Measurements from ENCODE around the gene VANGL2.

The VANGL2 gene
- long read RNA-seq, donor 1, full-length matches to known transcripts = 9 of 26 reads
- long read RNA-seq, donor 1, partial matches to known transcripts = 17 of 26 reads
- long read RNA-seq, donor 1, other reads (novel, unspliced or antisense) = 0 of 26 reads
- long read RNA-seq, donor 2, full-length matches to known transcripts = 4 of 9 reads
- long read RNA-seq, donor 2, partial matches to known transcripts = 5 of 9 reads
- long read RNA-seq, donor 2, other reads (novel, unspliced or antisense) = 0 of 9 reads
- long read RNA-seq, donor 3, full-length matches to known transcripts = 3 of 25 reads
- long read RNA-seq, donor 3, partial matches to known transcripts = 22 of 25 reads
- long read RNA-seq, donor 3, other reads (novel, unspliced or antisense) = 0 of 25 reads
- long read RNA-seq, donor 4, full-length matches to known transcripts = 3 of 85 reads
- long read RNA-seq, donor 4, partial matches to known transcripts = 82 of 85 reads
- long read RNA-seq, donor 4, other reads (novel, unspliced or antisense) = 0 of 85 reads
- long read RNA-seq, donor 5, full-length matches to known transcripts = 5 of 5 reads
- long read RNA-seq, donor 5, partial matches to known transcripts = 0 of 5 reads
- long read RNA-seq, donor 5, other reads (novel, unspliced or antisense) = 0 of 5 reads
- long read RNA-seq, donor 6, full-length matches to known transcripts = 3 of 28 reads
- long read RNA-seq, donor 6, partial matches to known transcripts = 25 of 28 reads
- long read RNA-seq, donor 6, other reads (novel, unspliced or antisense) = 0 of 28 reads
- long read RNA-seq, donor 7, full-length matches to known transcripts = 6 of 28 reads
- long read RNA-seq, donor 7, partial matches to known transcripts = 22 of 28 reads
- long read RNA-seq, donor 7, other reads (novel, unspliced or antisense) = 0 of 28 reads
- long read RNA-seq, donor 8, full-length matches to known transcripts = 4 of 9 reads
- long read RNA-seq, donor 8, partial matches to known transcripts = 5 of 9 reads
- long read RNA-seq, donor 8, other reads (novel, unspliced or antisense) = 0 of 9 reads

DNA sequence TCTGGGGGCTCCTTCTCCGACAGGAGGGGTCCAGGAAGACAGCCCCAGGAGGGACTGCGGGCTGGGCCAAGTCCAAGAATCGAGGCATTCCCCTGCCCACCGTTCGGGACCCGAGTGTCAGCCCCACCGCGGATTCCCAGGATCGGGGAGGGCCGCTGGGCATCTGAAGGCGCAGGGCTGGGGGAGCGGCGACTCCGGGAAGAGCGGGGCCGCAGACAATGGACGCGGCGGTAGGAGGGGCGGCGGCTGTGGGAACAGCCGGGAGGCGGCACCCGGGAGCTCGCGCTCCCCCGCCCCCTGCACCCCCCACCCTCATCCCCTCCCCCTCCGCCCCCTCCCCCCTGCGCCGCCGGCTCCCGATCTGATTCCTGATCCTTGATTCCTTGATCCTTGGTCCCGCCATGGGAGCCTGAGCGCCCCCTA lies at the start of gene VANGL2:
Gene VANGL2 (plus strand): TSS at position 342 of the 423 bp plus-strand sequence. CDS start 15,274 bp downstream, outside the sequence.
- peak; percentile 88 for DNase-seq

DNA sequence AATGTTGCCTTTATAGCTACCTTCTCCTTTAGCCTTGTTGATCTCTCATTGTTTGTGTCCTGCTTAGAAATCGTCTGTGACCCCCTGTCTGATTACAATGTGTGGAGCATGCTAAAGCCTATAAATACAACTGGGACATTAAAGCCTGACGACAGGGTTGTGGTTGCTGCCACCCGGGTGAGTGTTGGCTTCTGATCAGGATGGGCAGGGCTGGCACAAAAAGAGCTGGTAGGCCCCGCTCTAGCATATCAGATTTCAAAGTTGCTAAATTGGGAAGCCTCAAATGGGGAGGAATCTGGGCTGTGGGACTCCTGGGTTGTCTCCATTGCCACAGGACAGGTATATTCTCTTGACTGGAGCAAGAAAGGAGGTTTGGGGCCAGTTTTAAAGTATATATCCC lies 48.7 kb upstream of the VANGL2 start:
- DNase-seq = no peak

DNA sequence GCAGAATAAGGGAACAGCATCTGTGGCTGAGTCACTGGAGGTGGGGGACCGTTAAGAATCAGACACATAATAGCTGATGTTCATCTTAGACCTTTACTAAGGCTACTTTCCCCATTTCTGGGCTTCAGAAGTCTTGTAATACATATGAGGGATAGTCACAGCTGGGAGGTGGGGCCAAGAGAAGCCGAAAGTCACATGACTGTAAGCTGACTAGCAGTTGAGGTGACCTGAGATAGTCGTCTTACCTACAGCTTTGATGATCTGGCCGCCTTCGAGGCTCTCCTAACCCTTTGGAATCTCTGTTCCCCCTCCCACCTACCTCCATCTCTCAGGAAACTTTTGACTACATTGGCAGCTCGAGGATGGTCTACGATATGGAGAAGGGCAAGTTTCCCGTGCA lies 47.8 kb upstream of the VANGL2 start:
- DNase-seq = no peak

DNA sequence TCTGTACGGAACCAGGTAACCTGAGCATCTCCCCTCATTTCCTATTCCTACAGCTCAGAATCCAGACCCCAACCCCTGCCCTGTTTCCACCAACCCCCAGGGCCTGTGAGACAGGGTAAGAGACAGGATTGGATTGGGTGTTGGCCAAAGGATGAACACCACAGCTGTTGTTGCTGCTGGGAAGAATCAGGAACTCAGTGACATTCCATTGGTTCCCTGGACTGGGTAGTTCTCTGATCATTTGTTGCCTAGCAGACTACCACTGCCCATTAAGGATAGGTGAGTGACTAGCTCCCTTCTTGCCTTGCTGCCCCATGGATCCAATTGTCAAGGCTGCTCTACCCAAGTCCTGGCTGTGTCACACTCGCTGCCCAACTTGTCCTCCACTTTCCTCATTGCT lies 47.1 kb upstream of the VANGL2 start:
- no peak for DNase-seq

DNA sequence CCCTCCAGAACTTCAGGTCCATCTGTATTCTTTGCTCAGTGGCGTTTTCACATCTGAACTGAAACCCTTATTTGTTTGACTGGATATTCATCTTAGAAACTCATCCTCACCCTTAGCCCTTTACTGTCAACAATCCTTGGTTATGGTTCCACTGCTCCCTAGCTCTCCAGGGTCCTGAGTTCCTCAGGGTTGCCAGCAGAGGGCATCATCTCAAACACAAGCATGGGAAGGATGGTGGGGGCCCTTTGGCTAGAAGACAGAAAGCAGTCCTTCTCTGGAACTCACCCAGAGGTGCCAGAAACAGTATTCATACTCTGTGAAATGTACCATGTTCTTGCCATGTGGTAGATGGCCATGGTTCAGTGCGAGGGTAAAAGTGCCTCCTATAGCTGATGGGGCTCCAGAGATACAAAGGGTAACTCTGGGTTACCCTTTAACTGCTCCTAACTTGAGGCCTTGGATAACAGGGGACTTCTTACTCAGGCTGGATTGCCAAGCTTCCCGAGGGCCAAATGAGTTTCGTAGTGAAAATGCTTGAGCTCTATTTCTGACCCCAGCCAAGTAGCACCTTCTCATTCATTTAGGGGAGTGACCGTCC lies 45.9 kb upstream of the VANGL2 start:
- no peak for DNase-seq

DNA sequence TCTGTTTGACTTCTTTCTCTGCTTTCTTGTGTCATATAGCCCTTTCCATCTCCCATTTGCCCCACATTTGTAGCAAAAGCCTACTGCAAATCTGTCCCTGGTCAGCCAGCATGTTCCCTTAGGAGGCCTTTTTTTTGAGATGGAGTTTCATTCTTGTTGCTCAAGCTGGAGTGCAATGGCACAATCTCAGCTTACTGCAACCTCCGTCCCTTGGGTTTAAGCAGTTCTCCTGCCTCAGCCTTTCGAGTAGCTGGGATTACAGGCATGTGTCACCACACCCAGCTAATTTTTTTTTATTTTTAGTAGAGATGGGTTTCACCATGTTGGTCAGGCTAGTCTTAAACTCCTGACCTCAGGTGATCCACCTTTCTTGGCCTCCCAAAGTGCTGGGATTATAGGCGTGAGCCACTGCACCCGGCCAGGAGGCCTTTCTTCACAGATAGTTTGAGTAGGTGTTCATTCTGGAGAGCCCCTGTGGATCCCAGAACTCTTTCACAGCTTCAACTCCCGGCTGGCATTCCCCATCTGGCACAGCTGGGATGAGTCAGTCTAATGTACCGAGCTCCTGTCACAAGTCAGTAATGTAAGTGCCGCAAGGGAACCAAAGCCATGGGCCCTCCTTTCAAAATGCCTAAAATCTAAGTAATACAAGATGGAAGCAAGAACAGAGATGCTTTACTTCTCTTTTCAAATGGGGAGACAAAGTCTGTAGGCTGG lies 42.9 kb upstream of the VANGL2 start:
- no peak for DNase-seq

DNA sequence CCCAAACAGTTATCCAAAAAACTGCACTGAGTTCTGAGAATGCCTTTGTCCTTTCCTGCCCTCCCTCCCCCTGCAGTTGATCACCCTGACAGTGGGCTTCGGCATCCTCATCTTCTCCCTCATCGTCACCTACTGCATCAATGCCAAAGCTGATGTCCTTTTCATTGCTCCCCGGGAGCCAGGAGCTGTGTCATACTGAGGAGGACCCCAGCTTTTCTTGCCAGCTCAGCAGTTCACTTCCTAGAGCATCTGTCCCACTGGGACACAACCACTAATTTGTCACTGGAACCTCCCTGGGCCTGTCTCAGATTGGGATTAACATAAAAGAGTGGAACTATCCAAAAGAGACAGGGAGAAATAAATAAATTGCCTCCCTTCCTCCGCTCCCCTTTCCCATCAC lies 42.3 kb upstream of the VANGL2 start:
- no peak for DNase-seq

DNA sequence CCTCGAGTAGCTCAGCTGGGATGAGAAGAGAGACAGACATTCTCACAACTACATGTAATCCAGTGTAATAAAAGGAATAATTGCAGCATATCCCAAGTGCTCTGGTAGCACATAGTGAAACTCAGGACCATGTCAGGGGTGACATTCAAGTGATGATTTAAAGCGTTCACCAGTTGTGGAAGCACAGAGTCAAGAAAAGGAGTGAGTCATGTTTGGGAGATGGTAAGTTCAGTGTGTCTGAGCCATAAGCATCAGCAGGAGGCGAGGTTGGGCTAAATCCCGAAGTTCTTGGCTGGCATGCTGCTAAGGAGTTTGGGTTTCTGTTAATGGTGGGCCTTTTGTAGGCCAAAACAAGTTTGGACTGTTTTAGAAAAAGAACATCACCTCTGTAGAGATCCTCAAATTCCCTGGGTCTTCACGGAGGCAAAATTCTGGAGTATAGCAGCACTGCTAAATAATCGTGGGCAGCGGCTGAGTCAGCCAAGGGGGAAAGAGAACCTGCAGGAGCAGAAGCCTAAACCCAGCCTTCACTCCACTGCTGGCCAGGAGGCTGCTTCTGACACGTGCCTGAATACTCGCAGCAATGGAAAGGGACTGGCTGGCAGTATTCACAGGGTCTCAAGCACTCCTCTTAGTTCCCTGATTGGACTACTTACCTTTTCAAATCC lies 40.7 kb upstream of the VANGL2 start:
- DNase-seq = no peak

DNA sequence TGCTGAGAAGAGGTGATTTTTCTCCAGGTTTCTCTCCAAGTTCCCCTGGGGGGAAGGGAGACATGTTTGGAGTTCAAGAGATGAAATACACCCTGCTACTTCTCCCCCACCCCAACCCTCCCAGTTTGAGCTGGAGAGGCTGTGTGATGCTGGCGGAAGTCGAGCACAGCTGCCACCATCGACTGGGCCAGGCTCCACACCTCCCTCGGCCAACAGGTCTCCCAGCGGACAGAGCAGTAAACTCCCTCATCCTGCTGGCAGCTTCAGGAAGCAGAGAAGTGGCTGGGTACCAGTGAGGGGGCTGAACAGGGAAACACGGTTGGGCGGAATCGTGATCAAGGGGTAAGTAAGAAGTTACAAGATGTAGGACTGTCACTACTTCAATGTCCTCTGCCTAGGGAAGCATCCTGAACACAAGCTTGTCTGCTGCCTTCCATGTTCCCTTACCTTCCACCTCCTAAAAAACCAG lies 40.1 kb upstream of the VANGL2 start:
- DNase-seq = no peak

DNA sequence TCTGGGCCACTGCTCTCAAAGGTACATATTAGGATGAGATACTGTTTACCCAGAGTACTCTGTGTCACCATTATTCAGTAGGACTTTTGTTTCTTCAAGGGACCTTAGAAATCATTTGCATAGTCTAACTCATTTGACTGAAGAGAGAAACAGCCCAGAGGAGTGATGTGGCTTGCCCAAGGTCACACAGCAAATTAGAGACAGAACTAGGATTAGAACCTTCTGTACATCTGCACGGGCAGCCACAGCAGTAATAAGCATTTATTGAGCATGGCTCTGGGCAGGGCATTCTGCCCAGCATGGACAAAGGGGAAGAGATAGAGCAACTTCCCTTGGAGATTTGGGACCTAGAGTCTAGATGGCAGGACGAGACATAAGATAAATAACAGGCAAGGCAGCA lies 39.2 kb upstream of the VANGL2 start:
- no peak for DNase-seq

DNA sequence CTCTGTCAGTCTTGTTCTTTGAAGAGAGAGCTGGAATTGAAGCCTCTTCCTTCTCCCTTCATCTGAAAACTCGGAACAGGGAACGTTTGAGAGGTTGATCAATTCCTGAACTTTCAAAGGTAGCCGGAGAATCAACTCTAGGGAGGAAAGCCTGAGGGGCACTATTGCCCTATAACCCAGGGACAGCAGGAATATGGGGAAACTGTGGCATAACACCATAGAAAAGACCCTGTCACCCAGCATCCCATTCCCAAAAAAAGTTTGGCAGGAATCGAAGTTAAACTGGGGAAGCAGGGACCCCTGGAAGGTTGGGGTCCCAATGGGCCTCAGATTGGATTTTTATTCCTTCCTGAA lies 38.6 kb upstream of the VANGL2 start:
- no peak for DNase-seq

DNA sequence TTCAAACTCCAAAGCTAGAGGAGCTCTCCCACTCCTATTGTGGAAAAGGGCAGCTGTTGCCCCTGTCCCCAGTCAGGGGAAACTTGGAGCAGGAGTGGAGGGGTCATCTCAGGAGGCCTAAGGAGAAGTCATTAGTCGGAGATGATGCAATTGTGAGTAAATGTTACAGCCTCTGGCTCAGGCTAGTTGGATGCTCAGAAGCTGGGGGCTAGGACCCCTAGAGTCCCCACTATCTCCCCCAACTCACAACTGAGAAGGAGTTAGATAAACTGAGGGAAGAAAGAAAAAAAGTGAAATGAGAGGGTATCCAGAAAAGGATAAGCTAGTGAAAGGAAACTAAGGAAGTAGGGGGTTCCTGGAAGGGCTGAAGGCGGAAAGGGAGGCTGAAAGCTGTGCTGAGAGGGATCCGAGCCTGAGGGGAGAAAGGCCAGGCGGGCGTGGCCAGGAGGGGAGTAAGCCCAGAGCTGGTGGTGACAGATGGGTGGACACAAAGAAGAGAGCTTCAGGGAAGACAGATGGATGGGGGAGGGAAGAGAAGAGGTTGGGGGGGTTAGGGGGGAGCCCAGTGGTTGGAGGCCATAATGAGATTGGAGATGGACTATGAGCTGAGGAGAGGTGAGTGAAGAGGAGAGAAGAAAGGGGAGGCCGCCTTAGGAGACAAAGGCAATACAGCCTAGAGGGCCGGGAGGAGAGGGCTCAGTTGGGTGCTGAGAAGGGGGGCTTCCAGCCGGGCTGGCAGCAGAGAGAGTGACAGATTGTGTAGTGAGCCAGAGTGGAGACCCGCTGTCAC lies 38.0 kb upstream of the VANGL2 start:
- DNase-seq = no peak

DNA sequence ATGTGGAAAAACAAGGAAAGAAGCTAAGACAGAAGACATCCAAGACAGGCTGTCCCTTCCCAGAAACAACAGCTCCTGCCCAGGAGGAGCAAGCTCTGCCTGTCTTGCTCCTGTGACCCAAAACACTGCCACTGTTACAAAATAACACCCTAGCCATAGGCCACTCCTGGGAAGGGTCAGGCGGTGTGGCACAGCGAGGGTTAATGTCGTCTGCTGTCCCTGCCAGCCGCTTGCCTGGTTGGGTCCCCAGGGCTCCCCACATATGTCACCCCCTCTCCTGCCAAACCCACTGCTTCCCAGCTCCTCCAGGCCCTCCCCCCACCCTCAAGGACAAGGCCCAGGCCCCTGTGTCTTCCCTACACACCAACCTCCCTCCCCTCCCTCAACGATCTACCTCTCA lies 37.4 kb upstream of the VANGL2 start:
- no peak for DNase-seq

DNA sequence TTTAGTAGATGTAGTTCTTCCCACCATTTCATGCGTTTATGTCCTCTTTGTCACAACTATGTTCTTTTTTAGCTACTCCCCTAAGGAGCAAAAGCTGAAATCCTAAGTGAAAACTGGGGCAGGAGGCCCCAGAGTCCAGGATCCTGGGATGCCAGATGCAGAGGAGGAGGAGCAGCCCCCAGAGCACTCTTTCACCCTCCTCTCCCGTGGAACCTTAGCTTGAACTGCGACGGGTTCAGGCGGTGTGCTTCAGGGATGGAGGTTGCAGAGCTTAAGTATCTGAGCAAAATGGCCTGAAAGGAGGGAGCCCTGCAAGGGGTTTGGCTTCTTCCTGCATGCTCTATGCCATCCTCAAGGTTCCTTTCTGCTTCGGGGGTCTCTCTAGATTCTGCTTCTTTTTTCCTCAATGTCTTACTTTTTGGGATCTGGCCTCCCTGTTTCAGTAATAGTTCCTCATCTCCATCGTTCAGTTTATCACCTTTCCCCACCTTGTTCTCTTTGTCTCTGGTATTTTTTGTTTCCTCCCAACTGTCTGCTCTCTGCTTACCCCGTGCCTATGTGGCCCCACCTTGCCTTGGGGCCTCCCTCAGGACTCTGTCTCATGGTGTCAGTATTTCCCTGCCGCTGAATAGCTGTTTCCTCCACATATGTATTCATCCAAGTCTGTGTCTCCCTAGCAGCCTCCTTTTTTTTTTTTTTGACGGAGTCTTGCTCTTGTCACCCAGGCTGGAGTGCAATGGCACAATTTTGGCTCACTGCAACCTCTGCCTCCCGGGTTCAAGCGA lies 36.2 kb upstream of the VANGL2 start:
- no peak for DNase-seq

DNA sequence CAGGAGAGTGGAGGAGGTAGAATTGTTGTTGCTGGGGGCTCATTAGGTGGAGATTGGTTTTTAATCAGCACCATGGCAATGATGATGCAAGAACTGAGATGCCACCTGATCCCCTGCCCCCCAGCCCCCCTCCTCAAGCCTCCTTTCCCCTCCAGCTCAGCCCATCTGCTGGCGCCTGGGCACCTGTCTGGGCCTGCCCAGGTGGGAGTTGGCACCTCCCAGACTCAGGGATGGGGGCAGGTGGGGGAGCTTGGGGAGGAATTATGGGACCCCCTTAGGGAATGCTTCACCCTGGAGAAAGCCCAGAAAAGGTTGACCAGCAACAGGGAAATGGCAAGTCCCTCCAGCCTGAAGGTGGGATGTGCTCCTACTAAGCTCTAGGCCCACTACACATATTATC lies 35.0 kb upstream of the VANGL2 start:
- no peak for DNase-seq

DNA sequence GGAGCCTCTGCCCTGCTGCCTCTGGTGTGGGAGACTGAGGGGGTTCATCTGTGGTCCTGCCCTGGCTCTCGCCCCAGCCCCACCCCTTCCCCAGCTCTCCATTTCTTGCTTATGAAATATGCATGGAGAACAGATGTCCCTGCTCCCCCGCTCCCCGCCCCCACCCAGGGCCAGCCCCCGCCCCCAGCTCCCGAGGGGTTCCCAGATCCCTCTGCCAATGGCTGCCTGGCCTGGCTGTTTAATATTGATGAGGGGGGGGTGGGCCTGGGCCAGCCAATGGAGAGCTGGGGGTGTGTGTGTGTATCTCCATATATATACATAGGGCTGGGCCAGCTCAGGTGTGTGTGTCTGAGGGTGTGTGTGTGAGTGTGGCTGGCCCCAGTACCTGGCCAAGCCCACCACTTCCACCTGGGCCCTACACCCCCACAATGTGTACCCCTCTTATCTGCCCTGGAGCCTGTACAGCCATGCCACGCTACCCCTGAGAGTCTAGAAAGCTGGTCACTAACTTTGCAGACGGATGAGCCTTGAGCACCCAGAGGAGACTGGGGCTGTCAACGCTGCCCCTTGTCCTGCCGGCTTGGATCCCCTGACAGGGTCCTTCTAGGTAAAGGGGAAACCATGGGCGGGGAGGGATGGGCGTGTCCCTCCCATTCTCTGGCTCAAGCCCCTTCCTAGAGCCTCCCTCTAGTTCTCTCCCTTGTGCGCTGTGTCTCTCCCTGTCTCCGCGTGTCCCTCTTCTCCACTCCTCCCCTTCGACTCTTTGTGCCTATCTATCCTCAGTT lies 33.4 kb upstream of the VANGL2 start, which contains the start of gene NHLH1:
Gene NHLH1 (plus strand): TSS at position 341 of the 785 bp plus-strand sequence. CDS start 3,661 bp downstream, outside the sequence.
- DNase-seq = no peak

DNA sequence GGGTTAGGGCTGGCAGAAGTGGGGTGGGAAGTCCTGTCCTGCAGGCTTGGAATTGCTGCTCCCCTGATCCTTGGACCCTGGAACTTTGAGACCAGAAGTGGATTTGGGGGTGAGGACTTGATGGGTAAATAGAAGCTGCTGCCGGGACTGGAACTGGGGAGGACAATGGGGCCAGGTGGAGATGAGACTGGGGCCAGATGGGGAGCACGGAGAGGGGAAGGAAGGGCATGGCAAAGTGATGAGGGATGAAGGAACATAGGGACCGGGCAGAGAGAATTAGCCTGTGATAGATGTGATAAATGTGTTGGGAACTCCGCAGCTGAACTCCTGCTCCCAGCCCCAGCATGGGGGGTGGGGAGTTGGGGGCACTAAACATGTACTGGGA lies 32.9 kb upstream of the VANGL2 start:
- DNase-seq = no peak

Measured in right kidney (tissue), 9 donors.